Central memory CD8-positive, alpha-beta T cell (primary cell): ENCODE data around the gene TMEM267.
"Not testable (repeated sequence)": the region's sequence is repeated elsewhere in the genome, so short reads cannot be mapped to it uniquely, and the experiment has no call there.

Experiments
- ATAC-seq: fragments of 150-1000 bp; cut with Tn5 transposase; replicated peaks from 2 replicates; pipeline ENCODE4 v1.10.0; 2022; ENCODE audit warnings: mild to moderate bottlenecking, moderate FRiP score, moderate number of reproducible peaks; ENCODE audit not compliant: poor library complexity, severe bottlenecking; ENCODE audit errors: extremely low read depth
- DNase-seq, 2 donors: peaks; one replicate each; pipeline ENCODE4 v3.0.0; 2021; ENCODE audit warnings: low spot score in 2 of 2
- H3K27ac Mint-ChIP-seq: one replicate; pipeline ENCODE4 v1.8.0; 2022; ENCODE audit warnings: low read depth, mild to moderate bottlenecking, moderate library complexity, mixed read lengths
- H3K27me3 Mint-ChIP-seq: one replicate; pipeline ENCODE4 v1.8.0; 2022; ENCODE audit warnings: mixed read lengths
- H3K36me3 Mint-ChIP-seq: one replicate; pipeline ENCODE4 v1.8.0; 2022; ENCODE audit warnings: mild to moderate bottlenecking, moderate library complexity, mixed read lengths; ENCODE audit not compliant: insufficient read depth
- H3K4me1 Mint-ChIP-seq: one replicate; pipeline ENCODE4 v1.8.0; 2022; ENCODE audit warnings: mixed read lengths
- H3K4me3 Mint-ChIP-seq: one replicate; pipeline ENCODE4 v1.8.0; 2022; ENCODE audit warnings: mild to moderate bottlenecking, moderate library complexity, mixed read lengths
- H3K9me3 Mint-ChIP-seq: one replicate; pipeline ENCODE4 v1.8.0; 2022; ENCODE audit warnings: mixed read lengths

TMEM267 gene

DNA sequence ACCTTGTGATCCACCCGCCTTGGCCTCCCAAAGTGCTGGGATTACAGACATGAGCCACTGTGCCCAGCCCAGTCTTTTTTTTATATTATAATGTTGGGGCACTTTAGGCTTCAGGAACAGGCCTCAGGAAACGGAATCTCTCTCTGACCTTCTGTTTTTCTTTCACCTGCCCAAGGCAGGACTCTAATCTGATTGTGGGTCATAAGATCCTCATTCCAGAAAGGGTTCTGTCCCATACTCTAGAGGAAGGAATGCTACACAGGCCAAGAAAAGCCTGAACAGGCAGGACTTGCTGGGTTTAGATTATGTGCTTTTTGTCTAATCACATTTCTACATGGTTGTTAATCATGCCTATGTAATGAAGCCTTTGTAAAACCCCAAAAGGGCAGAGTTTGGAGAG, 69.7 kb downstream of the TMEM267 start:
- Mint-ChIP-seq H3K4me3 (no peak overlapping the region), H3K27me3 (peaks cover 9% of the 10 kb centered on the region), H3K36me3 (peaks cover 2% of the 10 kb centered on the region), H3K9me3 (no peaks in the 10 kb centered on the region), H3K4me1 (no peaks in the 10 kb centered on the region), H3K27ac (no peak overlapping the region)
- DNase-seq, result no peak
- no peak for ATAC-seq

DNA sequence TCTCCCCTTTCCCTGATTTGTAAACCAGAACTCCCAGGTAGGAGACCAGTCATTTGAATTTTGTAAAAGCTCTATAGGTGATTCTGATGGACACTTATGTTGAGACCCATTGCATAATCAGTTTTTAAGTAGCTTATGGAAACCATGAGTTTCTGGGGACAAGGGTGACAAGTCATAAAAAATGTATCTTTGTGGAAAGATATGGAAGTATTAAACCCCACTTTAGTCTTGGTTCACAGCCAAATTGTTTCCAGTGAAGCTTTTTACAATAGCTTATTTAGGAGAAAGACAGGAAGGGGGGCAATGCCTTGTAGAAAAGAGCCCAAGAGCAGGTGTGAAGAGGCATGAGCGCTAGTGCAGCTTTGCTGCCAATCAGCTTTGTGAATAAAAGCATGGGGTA, 71.0 kb downstream of the TMEM267 start:
- ATAC-seq (no peak), DNase-seq (no peak)
- Mint-ChIP-seq H3K4me3 (no peak overlapping the region), H3K9me3 (no peaks in the 10 kb centered on the region), H3K36me3 (no peaks in the 10 kb centered on the region), H3K4me1 (no peaks in the 10 kb centered on the region), H3K27ac (no peak overlapping the region), H3K27me3 (peaks cover 9% of the 10 kb centered on the region)

DNA sequence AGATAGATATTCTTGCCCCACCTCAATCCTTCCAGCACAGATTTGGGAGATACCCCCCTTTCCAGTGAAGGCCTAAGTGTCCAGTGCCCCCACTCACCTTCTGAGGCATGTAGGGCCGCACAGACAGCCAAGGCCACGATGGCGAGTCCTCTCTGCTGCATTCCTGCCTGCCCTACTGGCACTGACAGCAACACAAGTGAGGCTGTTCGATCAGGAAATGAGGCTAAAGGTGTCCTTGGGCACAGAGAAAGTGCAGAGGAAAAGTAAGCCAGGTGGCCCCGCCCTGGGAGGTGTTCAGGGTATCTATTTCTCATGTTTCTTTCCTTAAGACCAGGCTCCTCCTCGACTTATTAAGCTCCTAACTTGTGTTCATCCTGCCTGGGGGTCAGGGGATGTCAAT, 71.5 kb downstream of the TMEM267 start, which contains the start of gene CCL28:
CCL28 (minus strand) TSS at position 236 of the 400 bp plus-strand sequence; CDS start at position 161, 75 bp downstream.
- H3K36me3 Mint-ChIP-seq, result no peaks in the 10 kb centered on the region
- H3K27me3 Mint-ChIP-seq, result peaks cover 5% of the 10 kb centered on the region
- no peaks in the 10 kb centered on the region for H3K9me3 Mint-ChIP-seq
- DNase-seq, result no peak
- no peak within 1 kb of the TSS for H3K27ac Mint-ChIP-seq
- H3K4me1 Mint-ChIP-seq, result no peaks in the 10 kb centered on the region
- no peak for ATAC-seq
- no peak within 1 kb of the TSS for H3K4me3 Mint-ChIP-seq

DNA sequence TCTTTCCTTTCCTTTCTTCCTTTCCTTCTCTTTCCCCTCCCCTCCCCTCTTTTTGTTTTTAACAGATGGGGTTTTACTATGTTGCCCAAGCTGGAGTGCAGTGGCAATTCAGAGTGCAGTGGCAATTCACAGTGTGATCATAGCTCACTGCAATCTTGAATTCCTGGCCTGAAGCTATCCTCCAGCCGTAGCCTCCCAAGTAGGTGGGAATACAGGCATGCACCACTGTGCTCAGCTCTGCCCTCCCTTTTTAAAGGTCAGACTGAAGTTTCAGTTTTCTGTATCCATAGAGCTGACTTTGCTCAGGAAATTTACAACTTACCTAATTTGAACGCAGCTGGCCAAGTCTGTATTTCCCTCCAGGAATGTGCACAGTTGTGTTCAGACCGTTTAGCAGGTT, 72.2 kb downstream of the TMEM267 start:
- no peak for ATAC-seq
- Mint-ChIP-seq H3K27ac (no peak overlapping the region), H3K4me3 (no peak overlapping the region), H3K27me3 (no peaks in the 10 kb centered on the region), H3K36me3 (no peaks in the 10 kb centered on the region), H3K9me3 (no peaks in the 10 kb centered on the region), H3K4me1 (no peaks in the 10 kb centered on the region)
- no peak for DNase-seq

DNA sequence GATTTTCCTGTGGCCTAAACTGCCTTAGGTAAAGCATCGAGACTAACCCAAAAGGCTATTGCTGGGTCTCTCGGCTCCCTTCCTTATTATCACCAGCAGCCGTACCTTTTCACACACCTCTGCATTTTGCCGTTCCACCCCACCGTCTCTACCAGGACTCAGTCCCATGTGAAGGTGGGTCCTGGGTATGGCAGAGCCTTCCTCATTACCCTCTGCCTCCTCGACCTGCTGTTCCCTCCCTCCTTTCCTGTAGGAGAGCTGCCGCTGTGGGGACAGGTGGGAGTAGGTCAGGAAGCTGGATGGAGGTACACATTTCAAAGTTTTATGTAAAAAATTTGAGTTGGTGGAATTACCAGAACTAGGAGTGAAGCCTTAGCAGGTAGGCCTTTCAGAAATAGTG, 73.3 kb downstream of the TMEM267 start:
- no peaks in the 10 kb centered on the region for H3K27me3 Mint-ChIP-seq

GRCh38 chr5:43409809-43410271, 73.8 kb downstream of the TMEM267 start:
- Mint-ChIP-seq H3K9me3 (no peaks in the 10 kb centered on the region), H3K4me1 (no peaks in the 10 kb centered on the region), H3K27ac (no peak overlapping the region), H3K4me3 (no peak overlapping the region), H3K36me3 (no peaks in the 10 kb centered on the region), H3K27me3 (peaks cover 5% of the 10 kb centered on the region)
- ATAC-seq (no peak), DNase-seq (no peak)

More for the DNA sequence above, 73.3 kb downstream of the TMEM267 start:
- Mint-ChIP-seq H3K36me3 (no peaks in the 10 kb centered on the region), H3K4me1 (no peaks in the 10 kb centered on the region), H3K27ac (no peak overlapping the region), H3K4me3 (no peak overlapping the region), H3K9me3 (no peaks in the 10 kb centered on the region)
- ATAC-seq (no peak), DNase-seq (no peak)

- not testable (repeated sequence) for H3K4me3 Mint-ChIP-seq, H3K4me1 Mint-ChIP-seq, H3K36me3 Mint-ChIP-seq, DNase-seq, ATAC-seq, H3K27ac Mint-ChIP-seq, H3K9me3 Mint-ChIP-seq
- H3K27me3 Mint-ChIP-seq, result peaks cover 22% of the 10 kb centered on the region
Measured at GRCh38 chr5:43402524-43403066, 81.1 kb downstream of the TMEM267 start.

DNA sequence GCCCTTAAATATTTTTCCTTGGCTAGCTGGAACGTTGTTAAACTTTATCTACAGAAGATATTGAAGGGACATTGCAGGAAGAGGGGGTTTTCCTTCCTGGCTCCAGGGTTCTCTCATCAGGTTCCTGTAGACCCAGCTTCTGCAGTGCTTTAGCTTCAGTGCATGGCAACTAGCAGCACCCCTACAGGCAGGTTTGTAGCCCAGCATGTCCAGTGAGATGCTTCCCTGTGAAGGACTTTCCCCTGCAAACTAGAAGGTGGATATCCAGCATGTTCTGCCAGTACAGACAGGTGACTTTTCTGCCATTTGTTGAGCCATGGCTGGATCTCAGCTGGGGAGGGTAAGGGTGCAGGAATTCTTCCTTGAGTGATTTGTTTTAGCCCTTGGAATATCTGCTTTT, 81.8 kb downstream of the TMEM267 start:
- no peaks in the 10 kb centered on the region for H3K9me3 Mint-ChIP-seq
- H3K27ac Mint-ChIP-seq, result no peak overlapping the region
- no peaks in the 10 kb centered on the region for H3K4me1 Mint-ChIP-seq
- H3K36me3 Mint-ChIP-seq, result peaks cover 2% of the 10 kb centered on the region
- peaks cover 22% of the 10 kb centered on the region for H3K27me3 Mint-ChIP-seq
- ATAC-seq, result no peak
- H3K4me3 Mint-ChIP-seq, result no peak overlapping the region
- DNase-seq, result no peak

DNA sequence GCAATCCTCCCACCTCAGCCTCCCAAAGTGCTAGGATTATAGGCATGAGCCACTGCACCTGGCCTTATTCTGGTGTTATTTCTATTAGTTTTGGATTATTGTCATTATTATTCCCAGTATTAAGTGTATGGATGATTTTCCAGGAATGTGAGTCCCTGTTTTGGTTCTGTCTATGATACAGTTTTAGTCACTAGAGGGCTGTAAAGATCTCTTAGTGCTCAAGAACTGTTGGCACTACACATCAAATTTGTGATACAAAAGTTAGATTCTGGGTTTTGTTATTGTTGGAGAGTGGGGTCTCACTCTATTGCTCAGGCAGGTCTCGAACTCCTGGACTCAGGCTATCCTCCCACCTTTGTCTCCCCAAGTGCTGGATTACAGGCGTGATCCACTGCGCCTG, 83.6 kb downstream of the TMEM267 start:
- H3K9me3 Mint-ChIP-seq, result no peaks in the 10 kb centered on the region
- H3K27me3 Mint-ChIP-seq, result peaks cover 19% of the 10 kb centered on the region
- ATAC-seq (no peak), DNase-seq (no peak)
- no peak overlapping the region for H3K27ac Mint-ChIP-seq
- peaks cover 2% of the 10 kb centered on the region for H3K36me3 Mint-ChIP-seq
- H3K4me3 Mint-ChIP-seq, result no peak overlapping the region
- H3K4me1 Mint-ChIP-seq, result no peaks in the 10 kb centered on the region

DNA sequence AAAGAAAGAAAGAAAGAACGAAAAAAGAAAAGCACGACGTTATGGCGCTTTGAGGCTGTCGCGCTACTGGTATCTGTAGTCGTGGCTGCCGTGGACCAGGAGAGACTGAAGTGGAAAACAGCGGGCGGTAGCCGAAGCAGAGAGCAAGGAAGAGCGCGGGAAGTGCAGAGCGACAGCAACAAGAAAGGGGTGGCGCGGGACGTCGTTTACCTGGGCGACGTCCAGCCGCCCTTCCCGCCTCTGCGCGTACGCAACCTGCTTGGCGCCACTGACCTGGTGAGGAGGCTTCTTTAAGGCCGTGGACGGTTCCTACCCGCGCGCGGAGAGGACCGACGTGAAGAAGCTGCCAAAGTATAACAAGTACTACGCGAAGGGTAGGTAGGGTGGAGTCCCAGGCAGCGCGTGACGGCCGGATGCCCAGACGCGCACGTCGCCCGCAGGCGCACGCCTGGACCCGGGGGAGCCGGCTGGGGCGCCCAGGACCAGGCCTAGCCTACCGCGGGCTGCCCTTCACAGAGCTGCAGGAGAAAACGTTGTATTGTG, 86.8 kb downstream of the TMEM267 start:
- Mint-ChIP-seq H3K4me3 (peak overlapping the region; percentile 92), H3K4me1 (no peaks in the 10 kb centered on the region), H3K36me3 (peaks cover 2% of the 10 kb centered on the region), H3K27me3 (no peaks in the 10 kb centered on the region), H3K27ac (peak overlapping the region; percentile 90), H3K9me3 (no peaks in the 10 kb centered on the region)
- DNase-seq, result peak; percentile 32 to 40
- ATAC-seq, result peak; percentile 90
